NCI-H345 (cell line): ENCODE results near the gene YOD1.
A peak's percentile ranks its signal among the peaks of the same experiment; 100 is the strongest.

Source experiments
- DNase-seq: peaks from one replicate; lab custom pipeline; 2025; lab: John Stamatoyannopoulos, UW

The YOD1 gene

DNA sequence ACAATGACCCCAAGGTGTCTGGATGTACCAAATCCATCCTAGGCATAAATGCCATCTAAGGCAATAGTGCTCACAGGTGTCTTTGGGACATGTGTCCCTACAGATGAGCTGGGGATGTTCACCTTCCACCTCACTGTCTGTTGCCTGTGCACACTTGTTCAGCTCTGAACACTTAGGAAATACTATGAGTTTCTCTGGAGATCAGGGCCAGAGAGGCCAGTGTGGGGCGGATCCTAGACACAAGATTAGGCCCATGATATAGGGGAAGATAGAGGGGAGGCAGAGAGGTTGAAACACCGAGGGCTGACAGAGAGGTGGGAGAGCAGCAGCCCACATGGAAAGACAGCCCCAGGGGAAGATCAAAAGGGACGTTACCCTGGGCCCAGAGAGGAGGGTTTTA lies 44.1 kb downstream of the YOD1 start:
- no peak for DNase-seq

DNA sequence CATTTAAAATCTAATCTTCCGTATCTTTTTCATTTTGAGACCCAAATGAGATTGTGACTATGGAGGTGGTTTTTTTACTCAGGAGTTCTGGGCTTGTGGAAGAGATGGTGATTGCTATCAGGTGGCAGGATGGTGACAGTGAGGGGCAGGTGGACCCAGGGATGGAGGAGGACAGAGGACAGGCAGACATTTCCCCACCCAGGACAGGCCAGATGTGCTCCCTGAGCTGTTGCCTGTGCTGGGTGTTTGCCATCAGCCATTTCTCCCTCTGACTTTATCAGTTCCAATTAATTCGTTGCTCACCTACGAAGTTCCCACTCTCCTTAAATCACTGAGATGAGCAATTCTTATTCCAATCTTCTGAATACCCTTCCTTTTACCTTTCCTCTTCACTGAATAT lies 44.9 kb downstream of the YOD1 start:
- no peak for DNase-seq

DNA sequence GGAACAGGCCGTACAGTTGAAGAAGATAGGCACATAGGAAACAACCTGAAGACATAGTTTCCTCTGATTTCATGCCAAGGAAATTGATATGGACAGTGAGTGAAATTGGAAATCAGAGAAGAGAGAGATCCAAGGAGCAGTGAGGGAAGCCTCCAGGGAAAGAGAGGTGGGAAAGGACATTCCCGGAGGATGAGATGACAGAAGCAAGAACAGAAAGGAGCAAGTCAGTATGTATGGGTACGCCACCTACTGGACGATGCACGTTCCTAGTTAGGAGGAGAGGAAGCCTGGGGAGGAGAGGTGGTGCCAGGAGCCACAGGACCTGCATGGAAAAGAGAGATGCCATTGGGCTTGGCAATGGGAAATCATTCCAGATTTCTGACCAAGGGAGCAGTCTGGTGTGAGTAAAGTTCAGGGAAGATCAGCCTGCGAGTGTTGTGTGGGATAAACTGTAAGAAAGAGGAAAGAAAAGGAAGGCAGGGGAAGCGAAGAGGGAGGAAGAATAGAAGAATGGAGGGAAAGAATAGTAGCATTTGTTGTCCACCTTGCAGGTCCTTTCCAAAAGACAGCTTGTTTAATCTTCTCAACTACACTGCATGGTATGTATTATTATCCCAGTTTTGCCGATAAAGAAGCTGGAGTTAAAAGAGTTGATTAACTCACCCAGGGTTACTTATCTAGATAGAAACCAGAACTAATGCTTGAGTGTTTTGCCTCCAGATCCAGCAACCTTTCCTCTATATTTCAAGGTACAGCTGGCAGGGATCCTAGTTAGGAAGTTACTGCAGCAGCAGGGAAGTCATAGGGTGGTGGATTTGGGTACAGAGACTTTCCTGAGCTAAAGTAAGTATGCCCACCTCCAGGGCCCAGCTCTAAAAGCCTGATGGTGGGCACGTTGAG lies 45.8 kb downstream of the YOD1 start:
- DNase-seq = peak; percentile 50

DNA sequence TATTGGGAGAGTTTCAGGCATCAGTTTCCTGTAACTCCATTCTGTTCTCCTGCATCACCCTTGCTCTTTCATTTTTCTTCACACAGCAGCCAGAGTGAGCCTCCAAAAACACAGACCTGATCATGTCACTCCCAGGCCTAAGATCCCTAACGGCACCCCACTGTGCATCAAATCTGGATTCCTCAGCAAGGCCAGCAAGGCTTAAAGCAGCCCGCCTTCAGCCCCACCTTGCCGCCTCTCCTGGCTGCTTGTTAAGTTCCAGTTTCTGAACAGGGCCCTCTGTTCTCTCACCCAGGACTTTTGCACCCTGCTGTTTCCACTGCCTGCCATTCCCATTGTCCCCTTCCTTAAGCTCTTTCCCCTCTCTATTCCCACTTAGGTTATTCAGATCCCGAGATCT lies 47.8 kb downstream of the YOD1 start:
- DNase-seq = no peak

DNA sequence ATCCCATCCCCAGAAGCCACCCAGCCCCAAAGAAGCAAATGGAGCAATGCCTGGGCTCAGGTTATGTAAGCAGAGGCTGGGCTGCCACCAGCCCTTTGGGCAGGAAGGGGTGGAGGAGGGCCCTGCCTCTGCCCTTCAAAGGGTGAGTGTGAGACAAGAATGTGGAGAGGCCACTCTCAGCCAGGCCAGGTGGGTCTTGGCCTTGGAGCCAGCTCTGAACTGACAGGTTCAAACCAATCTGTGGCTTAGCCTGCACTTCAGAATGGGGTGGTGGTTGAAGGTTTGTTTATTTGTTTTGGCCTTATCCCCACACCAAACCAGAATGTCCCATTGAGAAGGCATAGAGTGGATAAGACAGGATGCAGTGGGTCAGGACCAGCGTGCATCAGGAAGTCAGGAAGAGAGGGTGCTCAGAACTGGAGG lies 48.3 kb downstream of the YOD1 start:
- no peak for DNase-seq

DNA sequence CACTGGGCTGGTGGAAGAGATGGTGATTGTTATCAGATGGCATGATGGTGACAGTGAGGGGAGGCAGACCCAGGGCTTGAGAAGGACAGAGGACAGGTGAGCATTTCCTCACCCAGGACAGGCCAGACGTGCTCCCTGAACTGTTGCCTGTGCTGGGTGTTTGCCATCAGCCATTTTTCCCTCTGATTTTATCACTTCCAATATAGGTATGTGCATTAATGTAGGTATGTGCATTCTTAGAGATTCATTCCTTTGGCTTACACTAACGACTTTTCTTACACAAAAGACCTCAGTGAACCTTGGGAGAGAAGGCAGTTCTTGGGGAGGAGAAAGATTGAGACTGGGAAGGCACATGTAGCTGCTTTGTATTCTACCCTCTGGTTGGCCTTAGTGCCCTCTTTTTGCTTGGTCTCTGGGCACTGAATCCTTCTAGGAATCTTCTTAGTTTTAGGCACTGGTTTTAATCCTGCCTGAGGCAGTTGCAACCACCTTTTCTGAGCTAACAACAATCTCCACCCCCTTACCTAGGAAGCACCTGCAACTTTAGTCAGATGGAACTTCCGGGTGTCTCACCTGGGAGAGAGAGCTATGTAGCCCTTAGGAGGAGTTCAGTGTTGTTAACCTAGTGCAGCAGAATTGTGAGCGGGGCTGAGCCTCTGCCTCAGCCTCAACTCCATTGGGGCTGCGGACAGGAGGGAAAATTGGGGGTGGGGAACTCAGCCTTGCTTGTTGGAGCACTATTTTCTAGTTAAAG lies 49.3 kb downstream of the YOD1 start:
- DNase-seq = no peak

DNA sequence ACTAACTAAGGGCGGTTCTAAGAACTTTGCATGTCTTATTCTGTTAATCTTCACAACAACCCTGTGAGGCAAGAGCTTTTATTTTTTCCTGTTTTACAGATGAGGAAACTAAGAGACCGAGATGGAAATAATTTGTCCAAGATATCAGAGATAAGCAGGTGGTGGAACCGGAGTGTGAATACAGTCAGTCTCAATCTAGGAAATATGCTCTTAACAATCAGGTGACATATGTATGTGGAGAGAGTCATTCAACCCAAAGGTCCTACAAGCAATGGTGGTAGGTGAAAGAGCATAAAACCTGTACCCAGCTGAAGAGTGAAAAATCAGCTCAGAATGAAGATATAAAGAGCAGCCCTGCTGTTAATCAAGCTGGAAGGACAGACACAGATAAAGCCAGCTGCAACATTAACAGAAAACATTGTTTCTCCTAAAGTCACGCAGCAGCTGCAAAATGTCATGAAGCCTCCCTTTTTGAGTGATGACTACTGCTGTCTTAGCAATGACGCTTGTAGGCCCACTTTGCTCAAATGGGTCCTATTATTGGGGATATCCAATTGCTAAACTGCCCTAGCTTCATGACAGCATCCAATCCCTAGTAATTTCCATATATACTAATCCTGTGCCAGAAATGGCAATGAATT lies 50.2 kb downstream of the YOD1 start:
- no peak for DNase-seq

DNA sequence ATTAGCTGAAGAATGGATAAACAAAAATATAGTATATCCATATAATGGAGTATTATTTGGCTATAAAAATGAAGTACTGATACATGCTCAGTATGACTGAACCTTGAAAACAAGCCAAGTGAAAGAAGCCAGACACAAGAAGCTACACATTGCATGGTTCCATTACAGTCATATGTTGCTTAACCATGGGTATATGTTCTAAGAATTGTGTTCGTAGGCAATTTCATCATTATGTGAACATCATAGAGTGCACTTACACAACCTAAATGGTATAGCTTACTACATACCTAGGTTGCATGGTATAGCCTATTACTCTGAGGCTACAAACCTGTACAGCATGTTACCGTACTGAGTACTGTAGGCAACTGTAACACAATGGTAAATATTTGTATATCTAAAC lies 52.2 kb downstream of the YOD1 start:
- DNase-seq = no peak
